HepG2 (cell line): ENCODE measurements around the gene PRM3. TPM values are rescaled to one million over a fixed set of nuclear protein-coding genes. Genes with fewer than 3 reads are reported as not detected.

Experiments
- BCLAF1 ChIP-seq: fragments of 450-650 bp; IDR thresholded peaks from 2 replicates; pipeline ENCODE4 v1.6.1; 2017; ENCODE audit warnings: mild to moderate bottlenecking
- EHMT2 ChIP-seq: fragments of 200-600 bp; sonication (generic); IDR thresholded peaks from 2 replicates; pipeline ENCODE4 v1.7.0; 2017; ENCODE audit warnings: antibody characterized with exemption, low read depth, low read length, borderline replicate concordance
- ELF1 ChIP-seq: sonication (generic); formaldehyde crosslinking; IDR thresholded peaks from 2 replicates; pipeline ENCODE4 v1.4.0; 2020; ENCODE audit warnings: missing genetic modification reagents
- KDM2A ChIP-seq: sonication (generic); formaldehyde crosslinking; IDR thresholded peaks from 2 replicates; pipeline ENCODE4 v1.4.0; 2020; ENCODE audit warnings: low read depth, missing genetic modification reagents, borderline replicate concordance
- KDM5A ChIP-seq: fragments of 200-600 bp; sonication (generic); IDR thresholded peaks from 2 replicates; pipeline ENCODE4 v1.7.0; 2018; ENCODE audit warnings: antibody characterized with exemption, mild to moderate bottlenecking, low read length, borderline replicate concordance
- NFATC3 ChIP-seq: sonication (generic); formaldehyde crosslinking; IDR thresholded peaks from 2 replicates; pipeline ENCODE4 v1.5.1; 2020; ENCODE audit warnings: mild to moderate bottlenecking, missing genetic modification reagents
- RBFOX2 ChIP-seq: fragments of 200-400 bp; formaldehyde crosslinking; IDR thresholded peaks from 2 replicates; pipeline ENCODE4 v1.6.1; 2017; ENCODE audit warnings: low read depth, mild to moderate bottlenecking, low read length
- RERE ChIP-seq: IDR thresholded peaks from 2 replicates; pipeline ENCODE4 v1.6.1; 2016; ENCODE audit warnings: low read depth, missing genetic modification reagents, missing compliant biosample characterization
- SOX13 ChIP-seq, 3 experiments: fragments of 450-650 bp in 1 of 3; sonication (generic) in 1 of 3; formaldehyde crosslinking in 1 of 3; IDR thresholded peaks in 2 of 3; conservative IDR thresholded peaks in 1 of 3; 2 replicates each; pipeline versions ENCODE4 v1.5.0 to v1.6.1; 2016 to 2020; ENCODE audit warnings: antibody characterized with exemption in 1 of 3, mild to moderate bottlenecking in 1 of 3, missing compliant biosample characterization in 1 of 3, missing genetic modification reagents in 1 of 3, moderate library complexity in 1 of 3
- SRF ChIP-seq: IDR thresholded peaks from 2 replicates; pipeline ENCODE4 v1.6.1; 2011; ENCODE audit warnings: mild to moderate bottlenecking, low read depth, low read length, moderate library complexity
- ZBTB37 ChIP-seq: sonication (generic); formaldehyde crosslinking; IDR thresholded peaks from 2 replicates; pipeline ENCODE4 v1.4.0; 2020; ENCODE audit warnings: mild to moderate bottlenecking, missing genetic modification reagents
- ZNF205 ChIP-seq: IDR thresholded peaks from 2 replicates; pipeline ENCODE4 v1.6.1; 2018; ENCODE audit warnings: missing biosample characterization, missing genetic modification reagents
- ZNF543 ChIP-seq: sonication (generic); formaldehyde crosslinking; IDR thresholded peaks from 2 replicates; pipeline ENCODE4 v1.4.0; 2020; ENCODE audit warnings: mild to moderate bottlenecking, missing genetic modification reagents
- ZNF770 ChIP-seq: sonication (generic); formaldehyde crosslinking; IDR thresholded peaks from 2 replicates; pipeline ENCODE4 v1.5.0; 2020; ENCODE audit warnings: mild to moderate bottlenecking, missing genetic modification reagents
- polyA plus RNA-seq, 8 experiments: library from polyadenylated mRNA; depleted of rRNA in 3 of 8; stranded (reverse) in 7 of 8; unstranded in 1 of 8; fragments of >200 nt; fragmentation: Illumina TruSeq in 4 of 8; extraction: Trizol in 4 of 8; gene quantifications; 2 replicates each; pipeline versions ENCODE4 v1.2.1 to v1.2.3, GENCODE V29; 2011 to 2016; ENCODE audit warnings: low read depth in 4 of 8, missing spikeins in 1 of 8, mixed read lengths in 1 of 8; ENCODE audit not compliant: insufficient read depth in 1 of 8
- total RNA-seq, 5 experiments: library from RNA; depleted of rRNA; stranded (reverse); fragments of >200 nt; fragmentation: Illumina TruSeq; extraction: Trizol; gene quantifications; 2 replicates each; pipeline ENCODE4 v1.2.3, GENCODE V29; 2016; ENCODE audit warnings: low read depth in 1 of 5

PRM3 gene
- total and polyA plus RNA-seq, 2 of the 13 experiments (the other 11 are each of a cell fraction or from before 2014, with no cell fraction given), result not detected

GRCh38 chr16:11298143-11298900 is 24.9 kb upstream of the PRM3 start (continued):
- TF ChIP-seq SOX13 (IDR thresholded peaks at IDR 0.05) (no peak), SOX13 (CRISPR knock-in tag; conservative IDR thresholded peaks at IDR 0.05 in 1 of 2, IDR thresholded peaks at IDR 0.05 in 1 of 2) (no peak; a peak in 1 of 4 replicates), NFATC3 (0 out of 2 replicates have a peak, but pooled peaks have one; percentile 28), SRF (no peak), ZNF205 (CRISPR knock-in tag) (no peak), BCLAF1 (no peak), ZNF543 (CRISPR knock-in tag) (no peak), ZNF770 (peak; percentile 43; the same call in 1 of the 2 replicates), KDM5A (no peak), RERE (CRISPR knock-in tag) (no peak), EHMT2 (no peak), ZBTB37 (CRISPR knock-in tag) (no peak), RBFOX2 (no peak), KDM2A (CRISPR knock-in tag) (no peak), ELF1 (no peak)
